ENCODE data around the gene TTC6.

Gene TTC6

GRCh38 chr14:37571391-37571790 lies 24.0 kb upstream of the TTC6 start:
- TF ChIP-seq GABPA (IDR thresholded peaks at IDR 0.05; ENCODE audit: low read depth): no peak
- TF ChIP-seq REST (IDR thresholded peaks at IDR 0.05; ENCODE audit: insufficient replicate concordance, low read depth): no peak
- no peak for TF ChIP-seq POLR2AphosphoS5 (IDR thresholded peaks at IDR 0.05; ENCODE audit: low read depth)
- no peak for TF ChIP-seq SPI1 (IDR thresholded peaks at IDR 0.05; ENCODE audit: borderline replicate concordance, low read depth)
- Histone ChIP-seq H3K4me3 (replicated peaks; ENCODE audit: insufficient read depth, low read length) (no peak overlapping the region), H3K27me3 (ENCODE audit: insufficient read depth, poor library complexity, severe bottlenecking) (no peaks in the 10 kb centered on the region), H3K27ac (replicated peaks) (no peak overlapping the region)
- no peak for DNase-seq (ENCODE audit: low read depth in 1 of 2, low spot score in 1 of 2)

GRCh38 chr14:37573356-37573755 lies 22.1 kb upstream of the TTC6 start:
- H3K27me3 ChIP-seq (ENCODE audit: insufficient read depth, poor library complexity, severe bottlenecking): no peaks in the 10 kb centered on the region
- no peak for TF ChIP-seq SPI1 (IDR thresholded peaks at IDR 0.05; ENCODE audit: borderline replicate concordance, low read depth)
- DNase-seq (ENCODE audit: low read depth in 1 of 2, low spot score in 1 of 2): no peak
- no peak overlapping the region for H3K27ac ChIP-seq (replicated peaks)
- H3K4me3 ChIP-seq (replicated peaks; ENCODE audit: insufficient read depth, low read length): no peak overlapping the region

GRCh38 chr14:37579274-37579673 lies 16.2 kb upstream of the TTC6 start:
- H3K27ac ChIP-seq (replicated peaks): no peak overlapping the region
- H3K27me3 ChIP-seq (ENCODE audit: insufficient read depth, poor library complexity, severe bottlenecking): peaks cover under 1% of the 10 kb centered on the region
- H3K4me3 ChIP-seq (replicated peaks; ENCODE audit: insufficient read depth, low read length): no peak overlapping the region
- TF ChIP-seq REST (IDR thresholded peaks at IDR 0.05; ENCODE audit: insufficient replicate concordance, low read depth): no peak
- no peak for TF ChIP-seq SPI1 (IDR thresholded peaks at IDR 0.05; ENCODE audit: borderline replicate concordance, low read depth)
- TF ChIP-seq GABPA (IDR thresholded peaks at IDR 0.05; ENCODE audit: low read depth): no peak
- TF ChIP-seq POLR2AphosphoS5 (IDR thresholded peaks at IDR 0.05; ENCODE audit: low read depth): no peak
- no peak for TF ChIP-seq CTCF (IDR thresholded peaks at IDR 0.05; ENCODE audit: insufficient read depth, low read length)
- no peak for DNase-seq (ENCODE audit: low read depth in 1 of 2, low spot score in 1 of 2)

GRCh38 chr14:37580146-37580545 lies 15.3 kb upstream of the TTC6 start:
- no peak overlapping the region for H3K27ac ChIP-seq (replicated peaks)
- H3K27me3 ChIP-seq (ENCODE audit: insufficient read depth, poor library complexity, severe bottlenecking): peaks cover 6% of the 10 kb centered on the region
- no peak overlapping the region for H3K4me3 ChIP-seq (replicated peaks; ENCODE audit: insufficient read depth, low read length)
- no peak for DNase-seq (ENCODE audit: low read depth in 1 of 2, low spot score in 1 of 2)
- TF ChIP-seq CTCF (IDR thresholded peaks at IDR 0.05; ENCODE audit: insufficient read depth, low read length) (no peak), POLR2AphosphoS5 (IDR thresholded peaks at IDR 0.05; ENCODE audit: low read depth) (no peak), SPI1 (IDR thresholded peaks at IDR 0.05; ENCODE audit: borderline replicate concordance, low read depth) (no peak), REST (IDR thresholded peaks at IDR 0.05; ENCODE audit: insufficient replicate concordance, low read depth) (no peak), GABPA (IDR thresholded peaks at IDR 0.05; ENCODE audit: low read depth) (no peak)
